ENCODE results near the gene SLN.

GRCh38 chr11:107677924-107678631 lies 33.8 kb downstream of the SLN start:
- TF ChIP-seq CTCF (IDR thresholded peaks at IDR 0.05), result no peak
- no peak for TF ChIP-seq POLR2A (IDR thresholded peaks at IDR 0.05)
